BJ (cell line): ENCODE results near the gene SLC12A5. TPM values are rescaled to one million over a fixed set of nuclear protein-coding genes. Genes with fewer than 3 reads are reported as not detected.

Source experiments
- CTCF ChIA-PET: fragments of 350-600 bp; formaldehyde crosslinking; extraction: SDS; loops from one replicate; lab custom pipeline; 2021; ENCODE audit warnings: antibody characterized with exemption, inconsistent platforms; lab: Yijun Ruan, JAX
- POLR2A ChIA-PET: fragments of 300-600 bp; sonication (Branson Sonifier 250); formaldehyde crosslinking; extraction: SDS; loops from one replicate; lab custom pipeline; 2021; ENCODE audit warnings: antibody characterized with exemption; lab: Charles Lee
- DNase-seq: peaks from one replicate; pipeline ENCODE4 v3.0.0-alpha.2; 2011; ENCODE audit warnings: low read depth
- H3K27me3 ChIP-seq: 2 replicates; pipeline ENCODE4 v1.6.0; 2011; ENCODE audit warnings: low read length; ENCODE audit not compliant: control insufficient read depth, insufficient read depth
- H3K36me3 ChIP-seq: 2 replicates; pipeline ENCODE4 v1.5.1; 2011; ENCODE audit warnings: low read length; ENCODE audit not compliant: control insufficient read depth, insufficient read depth
- H3K4me3 ChIP-seq: 2 replicates; pipeline ENCODE4 v1.5.1; 2011; ENCODE audit warnings: low read depth, mild to moderate bottlenecking, control low read depth, low read length
- CTCF ChIP-seq: IDR thresholded peaks from 2 replicates; pipeline ENCODE4 v1.5.1; 2011; ENCODE audit warnings: low read depth, mild to moderate bottlenecking, control low read depth, inconsistent platforms, low read length, moderate library complexity; ENCODE audit not compliant: insufficient read depth
- polyA plus RNA-seq: library from polyadenylated mRNA; depleted of rRNA; stranded (reverse); fragments of >200 nt; gene quantifications from 2 replicates; pipeline ENCODE4 v1.2.3, GENCODE V29; 2011

The SLC12A5 gene
- polyA plus RNA-seq, 1 experiment = 0.61 TPM

DNA sequence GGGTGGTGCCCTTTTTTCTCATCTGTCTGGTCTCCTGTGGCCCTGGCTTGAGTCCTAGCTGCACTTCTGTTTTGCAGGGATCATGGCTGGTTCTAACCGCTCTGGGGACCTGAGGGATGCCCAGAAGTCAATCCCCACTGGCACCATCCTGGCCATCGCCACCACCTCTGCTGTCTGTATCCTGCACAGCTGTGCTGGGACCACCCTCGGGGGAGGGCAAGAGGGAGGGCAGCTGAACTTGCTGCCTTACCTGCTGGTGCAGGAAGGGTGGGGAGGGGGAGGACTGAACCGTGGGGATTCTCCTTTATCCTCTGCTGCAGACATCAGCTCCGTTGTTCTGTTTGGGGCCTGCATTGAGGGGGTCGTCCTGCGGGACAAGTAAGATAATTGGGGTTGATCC, 14.5 kb downstream of the SLC12A5 start:
- CTCF ChIA-PET = interaction anchor here (1.8 kb wide), 1 partner anchor 20 kb away, joined by 6 read pairs; no protein-coding TSS in a partner anchor
- no peak for TF ChIP-seq CTCF
- Histone ChIP-seq H3K27me3 (no peaks in the 10 kb centered on the region), H3K36me3 (no peaks in the 10 kb centered on the region), H3K4me3 (no peak overlapping the region)
- POLR2A ChIA-PET = no interaction called here
- no peak for DNase-seq

DNA sequence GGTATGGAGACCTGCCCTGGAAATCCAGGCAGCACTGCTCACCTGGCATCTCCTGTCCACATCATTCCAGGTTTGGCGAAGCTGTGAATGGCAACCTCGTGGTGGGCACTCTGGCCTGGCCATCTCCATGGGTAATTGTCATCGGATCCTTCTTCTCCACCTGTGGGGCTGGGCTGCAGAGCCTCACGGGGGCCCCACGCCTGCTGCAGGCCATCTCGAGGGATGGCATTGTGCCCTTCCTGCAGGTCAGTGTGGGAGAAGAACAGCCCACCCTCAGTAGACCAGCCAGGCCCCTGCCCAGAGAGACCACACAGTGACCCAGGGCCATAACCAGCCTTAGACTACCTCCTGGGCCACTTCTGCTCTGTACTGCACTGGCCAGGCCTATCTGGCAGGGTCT, 15.9 kb downstream of the SLC12A5 start:
- no peak for DNase-seq
- TF ChIP-seq CTCF = no peak
- Histone ChIP-seq H3K36me3 (no peaks in the 10 kb centered on the region), H3K4me3 (no peak overlapping the region), H3K27me3 (peaks cover 1% of the 10 kb centered on the region; the same call in 1 of the 2 replicates)
- POLR2A ChIA-PET = no interaction called here
- CTCF ChIA-PET = no interaction called here

GRCh38 chr20:46046588-46047310, 17.7 kb downstream of the SLC12A5 start:
- POLR2A ChIA-PET = no interaction called here

DNA sequence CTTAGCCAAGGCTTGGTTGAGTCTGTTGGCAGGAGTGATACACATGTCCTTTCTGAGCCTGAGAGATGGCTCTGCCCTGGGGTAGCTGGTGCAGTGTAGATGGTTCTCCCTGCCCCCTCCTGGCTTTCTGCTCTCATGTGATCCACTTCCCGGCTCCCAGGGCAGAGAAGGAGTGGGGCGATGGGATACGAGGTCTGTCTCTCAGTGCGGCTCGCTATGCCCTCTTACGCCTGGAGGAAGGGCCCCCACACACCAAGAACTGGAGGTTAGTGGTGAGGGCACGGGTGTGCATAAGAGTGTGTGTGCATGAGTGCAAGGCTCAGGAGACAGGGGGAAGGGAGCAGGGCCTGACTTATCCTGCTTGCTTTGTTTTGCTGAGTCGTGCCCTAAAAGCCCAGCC, 18.8 kb downstream of the SLC12A5 start:
- POLR2A ChIA-PET = no interaction called here
- CTCF ChIA-PET = no interaction called here
- Histone ChIP-seq H3K27me3 (peaks cover 1% of the 10 kb centered on the region; the same call in 1 of the 2 replicates), H3K36me3 (no peaks in the 10 kb centered on the region), H3K4me3 (no peak overlapping the region)
- no peak for DNase-seq
- TF ChIP-seq CTCF = no peak

More at GRCh38 chr20:46046588-46047310, 17.7 kb downstream of the SLC12A5 start:
- no peak for TF ChIP-seq CTCF
- peaks cover 1% of the 10 kb centered on the region; the same call in 1 of the 2 replicates for H3K27me3 ChIP-seq
- CTCF ChIA-PET = no interaction called here
- no peak for DNase-seq
- H3K4me3 ChIP-seq = no peak overlapping the region
- no peaks in the 10 kb centered on the region for H3K36me3 ChIP-seq

DNA sequence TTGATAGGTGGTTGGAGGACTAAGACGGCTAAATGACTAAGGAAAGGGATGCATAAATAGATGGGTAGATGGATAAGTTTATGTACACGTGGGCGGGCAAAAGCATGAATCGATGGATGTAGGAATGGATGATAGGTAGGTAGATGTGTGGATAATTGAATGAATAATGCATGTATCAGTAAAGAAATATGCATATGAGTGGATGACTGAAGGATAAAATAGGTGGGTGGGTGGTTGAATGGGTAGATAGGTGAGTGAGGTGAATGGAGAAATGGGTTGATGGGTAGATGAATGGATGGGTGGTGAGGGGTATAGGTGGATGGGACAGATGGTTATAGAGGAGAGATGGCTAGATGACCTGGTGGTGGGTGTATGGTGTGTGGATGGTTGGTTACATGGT, 20.2 kb downstream of the SLC12A5 start:
- Histone ChIP-seq H3K27me3 (peaks cover 1% of the 10 kb centered on the region; the same call in 1 of the 2 replicates), H3K36me3 (no peaks in the 10 kb centered on the region), H3K4me3 (no peak overlapping the region)
- ChIA-PET POLR2A (no interaction called here), CTCF (no interaction called here)
- no peak for DNase-seq
- no peak for TF ChIP-seq CTCF
